NCI-H510A treated with DMSO at 0.1 percent for 48 hours (cell line): Measurements from ENCODE around the gene TRAF3IP1.

Experiments used
- DNase-seq: peaks from one replicate; lab custom pipeline; 2025; lab: John Stamatoyannopoulos, UW

Gene TRAF3IP1

DNA sequence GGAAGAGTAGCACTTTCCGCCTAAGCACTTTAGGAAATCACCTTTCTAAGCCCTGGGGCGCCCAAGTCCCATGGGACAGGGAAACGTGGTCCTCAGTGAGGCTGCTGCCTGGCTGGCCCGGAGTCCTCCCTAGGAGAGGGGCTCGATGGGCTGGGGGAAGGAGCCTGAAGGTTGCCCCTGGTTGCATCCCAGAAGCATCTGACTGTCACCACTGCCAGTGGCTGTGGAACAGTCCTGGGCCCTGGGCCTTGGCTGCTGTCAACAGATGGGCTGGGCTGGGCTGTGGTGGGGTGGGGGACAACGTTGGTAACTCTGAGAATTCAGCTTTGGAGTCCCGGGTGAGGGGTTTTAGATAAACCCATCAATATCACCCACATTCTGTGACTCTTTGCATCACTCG, 128.9 kb downstream of the TRAF3IP1 start:
- DNase-seq: no peak

DNA sequence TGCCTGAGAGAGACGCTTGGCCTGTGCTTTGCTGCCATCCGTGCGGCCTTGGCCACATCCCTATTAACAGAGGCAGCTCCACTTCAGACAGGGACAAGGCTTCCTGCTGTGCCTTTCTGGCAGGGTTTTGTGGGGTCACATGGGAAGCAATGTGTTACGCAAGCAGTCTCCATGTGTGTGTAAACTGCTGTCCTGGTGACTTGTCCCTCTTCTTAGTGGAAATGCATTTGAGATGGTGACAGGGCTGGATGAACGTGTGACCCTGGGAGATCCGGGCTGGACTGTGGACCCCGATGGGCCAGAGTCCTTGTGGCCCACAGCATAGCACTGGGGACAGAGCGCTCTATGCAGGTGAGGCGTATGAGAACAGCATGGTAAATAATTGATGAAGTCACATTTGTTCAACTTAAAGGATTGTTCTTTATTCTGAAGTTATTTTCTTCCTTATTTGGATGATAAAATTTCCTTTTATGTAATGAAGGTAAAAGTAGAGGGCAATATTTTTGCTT, 129.6 kb downstream of the TRAF3IP1 start:
- DNase-seq: no peak

DNA sequence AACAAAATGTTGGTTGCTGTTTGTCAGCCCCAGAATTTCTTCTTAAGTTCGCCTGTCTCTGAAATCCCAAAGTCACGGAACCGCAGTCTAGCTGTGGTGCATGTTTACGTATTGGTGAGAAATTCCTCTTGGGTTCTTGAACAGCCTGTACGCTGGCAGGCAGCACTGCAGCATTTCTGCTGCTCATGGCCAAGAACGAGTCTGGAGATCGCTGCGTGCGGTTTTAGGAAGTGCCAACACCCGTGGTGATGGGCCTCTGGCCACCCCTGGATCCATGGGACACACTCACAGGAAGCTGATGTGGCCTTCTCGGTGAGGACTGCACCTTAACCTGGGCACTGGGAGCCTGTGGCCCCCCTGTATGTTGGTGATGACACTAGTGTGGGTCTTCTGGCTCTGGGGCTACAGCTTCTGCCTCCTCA, 130.1 kb downstream of the TRAF3IP1 start:
- DNase-seq: no peak
